ENCODE data around the gene CKAP5. TPM values are rescaled to one million over a fixed set of nuclear protein-coding genes. Genes with fewer than 3 reads are reported as not detected.

Gene CKAP5
- polyA plus RNA-seq, 1 experiment = 84.0 TPM

DNA sequence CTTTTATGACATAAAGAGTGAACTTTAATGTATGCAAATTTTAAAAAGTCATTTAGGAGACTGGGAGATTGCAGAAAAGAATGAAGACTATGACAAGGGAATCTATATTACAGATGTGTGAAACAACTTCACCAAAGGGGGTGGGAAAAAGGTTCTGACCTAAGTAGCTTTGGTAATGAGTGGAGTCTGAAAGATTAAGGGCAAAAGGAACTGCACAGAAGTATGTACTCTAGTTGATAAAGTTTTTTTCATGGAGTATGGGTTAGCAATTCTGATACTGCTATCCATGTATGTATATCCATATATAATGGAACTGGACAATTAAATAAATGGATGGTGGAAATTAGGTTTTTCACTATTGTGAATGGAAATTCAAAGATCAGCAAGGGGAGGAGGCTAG, 9.2 kb downstream of the CKAP5 start:
- DNase-seq (ENCODE audit: low read depth) = no peak
- TF ChIP-seq, protein P1, sequence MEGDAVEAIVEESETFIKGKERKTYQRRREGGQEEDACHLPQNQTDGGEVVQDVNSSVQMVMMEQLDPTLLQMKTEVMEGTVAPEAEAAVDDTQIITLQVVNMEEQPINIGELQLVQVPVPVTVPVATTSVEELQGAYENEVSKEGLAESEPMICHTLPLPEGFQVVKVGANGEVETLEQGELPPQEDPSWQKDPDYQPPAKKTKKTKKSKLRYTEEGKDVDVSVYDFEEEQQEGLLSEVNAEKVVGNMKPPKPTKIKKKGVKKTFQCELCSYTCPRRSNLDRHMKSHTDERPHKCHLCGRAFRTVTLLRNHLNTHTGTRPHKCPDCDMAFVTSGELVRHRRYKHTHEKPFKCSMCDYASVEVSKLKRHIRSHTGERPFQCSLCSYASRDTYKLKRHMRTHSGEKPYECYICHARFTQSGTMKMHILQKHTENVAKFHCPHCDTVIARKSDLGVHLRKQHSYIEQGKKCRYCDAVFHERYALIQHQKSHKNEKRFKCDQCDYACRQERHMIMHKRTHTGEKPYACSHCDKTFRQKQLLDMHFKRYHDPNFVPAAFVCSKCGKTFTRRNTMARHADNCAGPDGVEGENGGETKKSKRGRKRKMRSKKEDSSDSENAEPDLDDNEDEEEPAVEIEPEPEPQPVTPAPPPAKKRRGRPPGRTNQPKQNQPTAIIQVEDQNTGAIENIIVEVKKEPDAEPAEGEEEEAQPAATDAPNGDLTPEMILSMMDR (IDR thresholded peaks at IDR 0.05; ENCODE audit: insufficient read depth, low read depth, low read length) = no peak
- no peak overlapping the region for H3K4me3 ChIP-seq (ENCODE audit: low read depth, low read length)
- ChIA-PET CTCF (no interaction called here), POLR2A (no interaction called here)
- no peaks in the 10 kb centered on the region for H3K27me3 ChIP-seq (ENCODE audit: control insufficient read depth, insufficient read depth, low read length)
- H3K36me3 ChIP-seq (ENCODE audit: control insufficient read depth, insufficient read depth, low read length) = no peaks in the 10 kb centered on the region

DNA sequence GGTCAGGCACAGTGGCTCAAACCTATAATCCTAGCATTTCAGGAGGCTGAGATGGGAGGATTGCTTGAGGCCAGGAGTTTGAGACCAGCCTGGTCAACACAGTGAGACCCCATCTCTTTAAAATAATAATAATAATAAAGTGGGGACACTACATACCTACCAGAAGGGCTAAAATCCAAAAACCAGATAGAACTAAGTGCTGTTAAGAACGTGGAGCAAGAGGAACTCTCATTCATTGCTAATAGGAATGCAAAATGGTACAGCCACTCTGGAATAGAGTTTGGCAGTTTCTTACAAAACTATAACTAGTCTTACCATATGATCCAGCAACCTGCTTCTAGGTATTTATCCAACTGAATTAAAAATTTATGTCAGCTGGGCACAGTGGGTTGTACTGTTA, 9.6 kb downstream of the CKAP5 start:
- Histone ChIP-seq H3K4me3 (ENCODE audit: low read depth, low read length) (no peak overlapping the region), H3K27me3 (ENCODE audit: control insufficient read depth, insufficient read depth, low read length) (no peaks in the 10 kb centered on the region), H3K36me3 (ENCODE audit: control insufficient read depth, insufficient read depth, low read length) (no peaks in the 10 kb centered on the region)
- ChIA-PET CTCF (no interaction called here), POLR2A (no interaction called here)
- DNase-seq (ENCODE audit: low read depth) = no peak
- TF ChIP-seq, protein P1 (IDR thresholded peaks at IDR 0.05; ENCODE audit: insufficient read depth, low read depth, low read length) = no peak

- DNase-seq (ENCODE audit: low read depth) = no peak
- no peaks in the 10 kb centered on the region for H3K36me3 ChIP-seq (ENCODE audit: control insufficient read depth, insufficient read depth, low read length)
- H3K27me3 ChIP-seq (ENCODE audit: control insufficient read depth, insufficient read depth, low read length) = no peaks in the 10 kb centered on the region
- ChIA-PET POLR2A (no interaction called here), CTCF (interaction anchor here (0.7 to 1.1 kb wide), 2 partner anchors 14 to 36 kb away, joined by 3 read pairs; no protein-coding TSS in a partner anchor)
- H3K4me3 ChIP-seq (ENCODE audit: low read depth, low read length) = no peak overlapping the region
- TF ChIP-seq, protein P1 (IDR thresholded peaks at IDR 0.05; ENCODE audit: insufficient read depth, low read depth, low read length) = no peak
These were observed 10.2 kb downstream of the CKAP5 start for GRCh38 chr11:46835897-46836296.

- ChIA-PET CTCF (interaction anchor here (1.1 kb wide), 1 partner anchor 13 kb away, joined by 3 read pairs; no protein-coding TSS in a partner anchor), POLR2A (no interaction called here)
- TF ChIP-seq, protein P1 (IDR thresholded peaks at IDR 0.05; ENCODE audit: insufficient read depth, low read depth, low read length) = no peak
- Histone ChIP-seq H3K4me3 (ENCODE audit: low read depth, low read length) (no peak overlapping the region), H3K27me3 (ENCODE audit: control insufficient read depth, insufficient read depth, low read length) (no peaks in the 10 kb centered on the region), H3K36me3 (ENCODE audit: control insufficient read depth, insufficient read depth, low read length) (no peaks in the 10 kb centered on the region)
- DNase-seq (ENCODE audit: low read depth) = no peak
These were observed 11.3 kb downstream of the CKAP5 start for GRCh38 chr11:46834821-46835220.

DNA sequence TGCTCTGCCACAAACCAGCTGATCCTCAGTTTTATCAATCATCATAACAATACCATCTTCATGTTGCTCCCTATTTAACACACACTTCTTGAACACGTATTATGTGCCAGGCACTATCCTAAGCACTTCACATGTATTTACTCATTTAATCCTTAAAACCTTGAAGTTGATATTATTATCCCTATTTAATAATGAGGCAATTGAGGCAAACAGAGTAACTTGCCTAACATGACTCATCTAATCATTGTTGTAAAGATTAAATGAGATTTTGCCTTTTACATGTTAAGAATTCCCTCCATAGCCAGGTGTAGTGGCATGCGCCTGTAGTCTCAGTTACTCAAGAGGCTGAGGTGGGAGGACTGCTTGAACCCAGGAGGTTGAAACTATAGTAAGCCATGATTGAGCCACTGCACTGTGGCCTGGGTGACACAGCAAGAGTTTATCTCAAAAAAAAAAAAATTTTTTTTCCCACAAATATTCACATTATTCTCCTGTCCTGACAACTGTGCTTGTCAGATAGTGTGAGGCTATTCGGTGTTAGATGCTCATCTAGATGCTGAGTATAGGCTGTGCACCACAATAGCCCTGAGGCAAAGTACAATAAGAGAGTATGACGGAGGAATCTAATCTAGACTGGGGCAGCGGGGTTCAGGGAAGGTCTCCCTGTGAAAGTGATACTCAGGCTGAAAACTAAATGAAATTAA, 13.4 kb downstream of the CKAP5 start:
- POLR2A ChIA-PET = no interaction called here
- Histone ChIP-seq H3K4me3 (ENCODE audit: low read depth, low read length) (no peak overlapping the region), H3K36me3 (ENCODE audit: control insufficient read depth, insufficient read depth, low read length) (no peaks in the 10 kb centered on the region), H3K27me3 (ENCODE audit: control insufficient read depth, insufficient read depth, low read length) (no peaks in the 10 kb centered on the region)
- CTCF ChIA-PET = no interaction called here
- TF ChIP-seq, protein P1 (IDR thresholded peaks at IDR 0.05; ENCODE audit: insufficient read depth, low read depth, low read length) = no peak
- DNase-seq (ENCODE audit: low read depth) = no peak
